SK-N-SH (cell line): ENCODE results near the gene PCDH18.

ENCODE experiments used
- CHD2 ChIP-seq: fragments of 150-350 bp; IDR thresholded peaks from 2 replicates; pipeline ENCODE4 v1.6.1; 2018; ENCODE audit warnings: low read length; ENCODE audit not compliant: partially characterized antibody
- EZH2phosphoT487 ChIP-seq: fragments of 200-600 bp; sonication (generic); IDR thresholded peaks from 2 replicates; pipeline ENCODE4 v1.6.1; 2017; ENCODE audit warnings: low read depth, mixed run types, mild to moderate bottlenecking, antibody characterized with exemption, moderate library complexity, borderline replicate concordance
- MXI1 ChIP-seq: IDR thresholded peaks from 2 replicates; pipeline ENCODE4 v1.6.1; 2012; ENCODE audit warnings: mild to moderate bottlenecking, low read depth, low read length, improper control_type of control experiment
- POLR2AphosphoS5 ChIP-seq: IDR thresholded peaks from 2 replicates; pipeline ENCODE4 v1.6.1; 2012; ENCODE audit warnings: low read depth, low read length
- RXRA ChIP-seq: IDR thresholded peaks from 2 replicates; pipeline ENCODE4 v1.4.0; 2012; ENCODE audit warnings: low read depth, mild to moderate bottlenecking, borderline replicate concordance
- SMC3 ChIP-seq: IDR thresholded peaks from 2 replicates; pipeline ENCODE4 v1.6.1; 2012; ENCODE audit warnings: low read depth, low read length, improper control_type of control experiment
- TAF1 ChIP-seq: IDR thresholded peaks from 2 replicates; pipeline ENCODE4 v1.6.1; 2012; ENCODE audit warnings: low read depth, mild to moderate bottlenecking, low read length, moderate library complexity, borderline replicate concordance
- TF ChIP-seq, protein P1 (sequence below): fragments of 200-600 bp; sonication (generic); IDR thresholded peaks from 2 replicates; pipeline ENCODE4 v1.6.1; 2017; ENCODE audit warnings: antibody characterized with exemption, mild to moderate bottlenecking, moderate library complexity
- TF ChIP-seq, protein P2 (sequence below): IDR thresholded peaks from 2 replicates; pipeline ENCODE4 v1.4.0; 2012; ENCODE audit warnings: low read depth

DNA sequence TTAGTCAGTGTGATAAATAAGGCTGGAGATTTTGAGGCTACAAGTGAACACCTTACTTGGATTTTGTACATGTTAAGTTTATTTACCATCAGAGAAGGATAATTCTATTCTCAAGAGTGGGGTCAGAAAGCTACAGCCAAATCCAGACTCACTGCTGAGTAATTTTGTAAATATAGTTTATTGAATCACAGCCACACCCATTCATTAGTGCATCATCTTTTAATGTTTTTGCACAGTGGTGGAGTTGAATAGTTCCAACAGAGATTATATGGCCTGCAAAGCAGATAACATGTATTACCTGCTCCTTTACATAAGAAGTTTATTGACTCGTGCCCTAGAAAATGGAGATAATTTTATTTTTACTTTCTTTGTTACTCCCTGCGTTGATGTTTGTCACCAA, 60.4 kb downstream of the PCDH18 start:
- TF ChIP-seq TAF1 (no peak), POLR2AphosphoS5 (no peak), EZH2phosphoT487 (no peak), CHD2 (no peak), SMC3 (no peak), MXI1 (no peak), RXRA (no peak)
- TF ChIP-seq, protein P1, sequence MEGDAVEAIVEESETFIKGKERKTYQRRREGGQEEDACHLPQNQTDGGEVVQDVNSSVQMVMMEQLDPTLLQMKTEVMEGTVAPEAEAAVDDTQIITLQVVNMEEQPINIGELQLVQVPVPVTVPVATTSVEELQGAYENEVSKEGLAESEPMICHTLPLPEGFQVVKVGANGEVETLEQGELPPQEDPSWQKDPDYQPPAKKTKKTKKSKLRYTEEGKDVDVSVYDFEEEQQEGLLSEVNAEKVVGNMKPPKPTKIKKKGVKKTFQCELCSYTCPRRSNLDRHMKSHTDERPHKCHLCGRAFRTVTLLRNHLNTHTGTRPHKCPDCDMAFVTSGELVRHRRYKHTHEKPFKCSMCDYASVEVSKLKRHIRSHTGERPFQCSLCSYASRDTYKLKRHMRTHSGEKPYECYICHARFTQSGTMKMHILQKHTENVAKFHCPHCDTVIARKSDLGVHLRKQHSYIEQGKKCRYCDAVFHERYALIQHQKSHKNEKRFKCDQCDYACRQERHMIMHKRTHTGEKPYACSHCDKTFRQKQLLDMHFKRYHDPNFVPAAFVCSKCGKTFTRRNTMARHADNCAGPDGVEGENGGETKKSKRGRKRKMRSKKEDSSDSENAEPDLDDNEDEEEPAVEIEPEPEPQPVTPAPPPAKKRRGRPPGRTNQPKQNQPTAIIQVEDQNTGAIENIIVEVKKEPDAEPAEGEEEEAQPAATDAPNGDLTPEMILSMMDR, result no peak
- TF ChIP-seq, protein P2, sequence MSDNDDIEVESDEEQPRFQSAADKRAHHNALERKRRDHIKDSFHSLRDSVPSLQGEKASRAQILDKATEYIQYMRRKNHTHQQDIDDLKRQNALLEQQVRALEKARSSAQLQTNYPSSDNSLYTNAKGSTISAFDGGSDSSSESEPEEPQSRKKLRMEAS, result no peak
